ENCODE results near the gene RPH3AL.
"Not testable (repeated sequence)": the region's sequence is repeated elsewhere in the genome, so short reads cannot be mapped to it uniquely, and the experiment has no call there.

The RPH3AL gene

GRCh38 chr17:258045-258734 is 94.4 kb downstream of the RPH3AL start:
- Mint-ChIP-seq H3K27me3 (peaks cover 2% of the 10 kb centered on the region), H3K27ac (no peak overlapping the region), H3K36me3 (peaks cover 10% of the 10 kb centered on the region), H3K4me3 (no peak overlapping the region), H3K4me1 (ENCODE audit: low read depth) (no peaks in the 10 kb centered on the region), H3K9me3 (ENCODE audit: low read depth) (no peaks in the 10 kb centered on the region)

- no peaks in the 10 kb centered on the region for H3K36me3 Mint-ChIP-seq
- H3K4me3 Mint-ChIP-seq: no peak overlapping the region
- no peaks in the 10 kb centered on the region for H3K9me3 Mint-ChIP-seq (ENCODE audit: low read depth)
- no peaks in the 10 kb centered on the region for H3K4me1 Mint-ChIP-seq (ENCODE audit: low read depth)
- H3K27me3 Mint-ChIP-seq: no peaks in the 10 kb centered on the region
- no peak overlapping the region for H3K27ac Mint-ChIP-seq
Measured at GRCh38 chr17:253091-253846, 99.3 kb downstream of the RPH3AL start.

- Mint-ChIP-seq H3K36me3 (no peaks in the 10 kb centered on the region), H3K27me3 (no peaks in the 10 kb centered on the region), H3K9me3 (ENCODE audit: low read depth) (no peaks in the 10 kb centered on the region), H3K4me1 (ENCODE audit: low read depth) (no peaks in the 10 kb centered on the region), H3K4me3 (no peak overlapping the region), H3K27ac (no peak overlapping the region)
Measured at GRCh38 chr17:252456-252855, 100.2 kb downstream of the RPH3AL start.

GRCh38 chr17:251531-251930 is 101.1 kb downstream of the RPH3AL start:
- Mint-ChIP-seq H3K27ac (no peak overlapping the region), H3K27me3 (no peaks in the 10 kb centered on the region), H3K36me3 (no peaks in the 10 kb centered on the region), H3K9me3 (ENCODE audit: low read depth) (no peaks in the 10 kb centered on the region), H3K4me3 (no peak overlapping the region), H3K4me1 (ENCODE audit: low read depth) (no peaks in the 10 kb centered on the region)

GRCh38 chr17:250487-251300 is 101.9 kb downstream of the RPH3AL start:
- Mint-ChIP-seq H3K27ac (no peak overlapping the region), H3K4me1 (ENCODE audit: low read depth) (no peaks in the 10 kb centered on the region), H3K9me3 (ENCODE audit: low read depth) (no peaks in the 10 kb centered on the region), H3K4me3 (no peak overlapping the region), H3K27me3 (no peaks in the 10 kb centered on the region), H3K36me3 (no peaks in the 10 kb centered on the region)

GRCh38 chr17:249236-249993 is 103.2 kb downstream of the RPH3AL start:
- no peaks in the 10 kb centered on the region for H3K9me3 Mint-ChIP-seq (ENCODE audit: low read depth)
- peaks cover 5% of the 10 kb centered on the region for H3K36me3 Mint-ChIP-seq
- no peaks in the 10 kb centered on the region for H3K27me3 Mint-ChIP-seq
- no peak overlapping the region for H3K4me3 Mint-ChIP-seq
- H3K27ac Mint-ChIP-seq: no peak overlapping the region
- no peaks in the 10 kb centered on the region for H3K4me1 Mint-ChIP-seq (ENCODE audit: low read depth)

GRCh38 chr17:248337-249235 is 104.0 kb downstream of the RPH3AL start:
- no peak overlapping the region for H3K27ac Mint-ChIP-seq
- H3K4me1 Mint-ChIP-seq (ENCODE audit: low read depth): no peaks in the 10 kb centered on the region
- peaks cover 5% of the 10 kb centered on the region for H3K36me3 Mint-ChIP-seq
- H3K4me3 Mint-ChIP-seq: no peak overlapping the region
- H3K27me3 Mint-ChIP-seq: no peaks in the 10 kb centered on the region
- H3K9me3 Mint-ChIP-seq (ENCODE audit: low read depth): no peaks in the 10 kb centered on the region

GRCh38 chr17:247767-248166 is 104.8 kb downstream of the RPH3AL start:
- no peak overlapping the region for H3K27ac Mint-ChIP-seq
- H3K9me3 Mint-ChIP-seq (ENCODE audit: low read depth): no peaks in the 10 kb centered on the region
- no peak overlapping the region for H3K4me3 Mint-ChIP-seq

GRCh38 chr17:246851-247421 is 105.7 kb downstream of the RPH3AL start:
- Mint-ChIP-seq H3K4me1 (ENCODE audit: low read depth) (no peaks in the 10 kb centered on the region), H3K36me3 (peaks cover 5% of the 10 kb centered on the region), H3K27me3 (no peaks in the 10 kb centered on the region), H3K27ac (no peak overlapping the region), H3K9me3 (ENCODE audit: low read depth) (no peaks in the 10 kb centered on the region), H3K4me3 (no peak overlapping the region)

More at GRCh38 chr17:247767-248166, 104.8 kb downstream of the RPH3AL start:
- Mint-ChIP-seq H3K4me1 (ENCODE audit: low read depth) (no peaks in the 10 kb centered on the region), H3K27me3 (no peaks in the 10 kb centered on the region), H3K36me3 (peaks cover 5% of the 10 kb centered on the region)

- Mint-ChIP-seq H3K4me1 (ENCODE audit: low read depth) (no peaks in the 10 kb centered on the region), H3K27me3 (no peaks in the 10 kb centered on the region), H3K36me3 (peaks cover 5% of the 10 kb centered on the region), H3K27ac (no peak overlapping the region), H3K4me3 (no peak overlapping the region), H3K9me3 (ENCODE audit: low read depth) (no peaks in the 10 kb centered on the region)
Measured at GRCh38 chr17:246226-246625, 106.4 kb downstream of the RPH3AL start.

- Mint-ChIP-seq H3K27ac (no peak overlapping the region), H3K4me3 (no peak overlapping the region), H3K36me3 (peaks cover 5% of the 10 kb centered on the region), H3K9me3 (ENCODE audit: low read depth) (no peaks in the 10 kb centered on the region), H3K4me1 (ENCODE audit: low read depth) (no peaks in the 10 kb centered on the region), H3K27me3 (no peaks in the 10 kb centered on the region)
Measured at GRCh38 chr17:245611-246010, 107.0 kb downstream of the RPH3AL start.

GRCh38 chr17:245020-245419 is 107.6 kb downstream of the RPH3AL start:
- Mint-ChIP-seq H3K4me1 (ENCODE audit: low read depth) (no peaks in the 10 kb centered on the region), H3K4me3 (no peak overlapping the region), H3K9me3 (ENCODE audit: low read depth) (no peaks in the 10 kb centered on the region), H3K27me3 (no peaks in the 10 kb centered on the region), H3K36me3 (peaks cover 5% of the 10 kb centered on the region), H3K27ac (no peak overlapping the region)

GRCh38 chr17:243924-244323 is 108.7 kb downstream of the RPH3AL start:
- H3K36me3 Mint-ChIP-seq; H3K27ac Mint-ChIP-seq; H3K9me3 Mint-ChIP-seq (ENCODE audit: low read depth); H3K27me3 Mint-ChIP-seq; H3K4me1 Mint-ChIP-seq (ENCODE audit: low read depth); H3K4me3 Mint-ChIP-seq: not testable (repeated sequence)

GRCh38 chr17:238964-239259 is 113.7 kb downstream of the RPH3AL start:
- H3K9me3 Mint-ChIP-seq (ENCODE audit: low read depth): no peaks in the 10 kb centered on the region
- H3K27ac Mint-ChIP-seq: no peak overlapping the region

More at GRCh38 chr17:238964-239259, 113.7 kb downstream of the RPH3AL start:
- Mint-ChIP-seq H3K27me3 (no peaks in the 10 kb centered on the region), H3K4me3 (no peak overlapping the region), H3K4me1 (ENCODE audit: low read depth) (no peaks in the 10 kb centered on the region), H3K36me3 (no peaks in the 10 kb centered on the region)

All from activated naive CD8-positive, alpha-beta T cell (primary cell).